Large intestine (tissue), 3 donors: ENCODE data around the gene FGFBP1. TPM values are rescaled to one million over a fixed set of nuclear protein-coding genes. Genes with fewer than 3 reads are reported as not detected.

Source experiments
- DNase-seq, 2 donors: peaks; one replicate each; pipeline versions ENCODE4 v3.0.0 to v3.0.0-alpha.2; 2013
- H3K27ac ChIP-seq: one replicate; pipeline ENCODE4 v1.5.1; 2013; ENCODE audit warnings: low read length
- H3K27me3 ChIP-seq: 2 replicates; pipeline ENCODE4 v1.6.1; 2013; ENCODE audit warnings: low read length; ENCODE audit not compliant: control insufficient read depth, insufficient read depth
- H3K36me3 ChIP-seq: 2 replicates; pipeline ENCODE4 v1.6.1; 2013; ENCODE audit warnings: low read length; ENCODE audit not compliant: control insufficient read depth, insufficient read depth
- H3K4me1 ChIP-seq: one replicate; pipeline ENCODE4 v1.6.1; 2013; ENCODE audit warnings: low read length; ENCODE audit not compliant: control insufficient read depth, insufficient read depth
- H3K4me3 ChIP-seq: one replicate; pipeline ENCODE4 v1.5.1; 2013; ENCODE audit warnings: low read length
- H3K9me3 ChIP-seq: one replicate; pipeline ENCODE4 v1.6.1; 2013; ENCODE audit warnings: mild to moderate bottlenecking, low read depth, low read length, moderate library complexity; ENCODE audit not compliant: control insufficient read depth
- WGBS: methylation state at CpG from one replicate; pipeline ENCODE4 v1.1.5; 2013; ENCODE audit warnings: low lambda C conversion rate; ENCODE audit not compliant: insufficient coverage; 5-methylcytosine and 5-hydroxymethylcytosine counted together
- polyA plus RNA-seq: library from polyadenylated mRNA; unstranded; fragments of 120-200 nt; gene quantifications from one replicate; pipeline ENCODE4 v1.2.1, GENCODE V29; 2013

FGFBP1 gene
- polyA plus RNA-seq, 1 donor, result 0.16 TPM

DNA sequence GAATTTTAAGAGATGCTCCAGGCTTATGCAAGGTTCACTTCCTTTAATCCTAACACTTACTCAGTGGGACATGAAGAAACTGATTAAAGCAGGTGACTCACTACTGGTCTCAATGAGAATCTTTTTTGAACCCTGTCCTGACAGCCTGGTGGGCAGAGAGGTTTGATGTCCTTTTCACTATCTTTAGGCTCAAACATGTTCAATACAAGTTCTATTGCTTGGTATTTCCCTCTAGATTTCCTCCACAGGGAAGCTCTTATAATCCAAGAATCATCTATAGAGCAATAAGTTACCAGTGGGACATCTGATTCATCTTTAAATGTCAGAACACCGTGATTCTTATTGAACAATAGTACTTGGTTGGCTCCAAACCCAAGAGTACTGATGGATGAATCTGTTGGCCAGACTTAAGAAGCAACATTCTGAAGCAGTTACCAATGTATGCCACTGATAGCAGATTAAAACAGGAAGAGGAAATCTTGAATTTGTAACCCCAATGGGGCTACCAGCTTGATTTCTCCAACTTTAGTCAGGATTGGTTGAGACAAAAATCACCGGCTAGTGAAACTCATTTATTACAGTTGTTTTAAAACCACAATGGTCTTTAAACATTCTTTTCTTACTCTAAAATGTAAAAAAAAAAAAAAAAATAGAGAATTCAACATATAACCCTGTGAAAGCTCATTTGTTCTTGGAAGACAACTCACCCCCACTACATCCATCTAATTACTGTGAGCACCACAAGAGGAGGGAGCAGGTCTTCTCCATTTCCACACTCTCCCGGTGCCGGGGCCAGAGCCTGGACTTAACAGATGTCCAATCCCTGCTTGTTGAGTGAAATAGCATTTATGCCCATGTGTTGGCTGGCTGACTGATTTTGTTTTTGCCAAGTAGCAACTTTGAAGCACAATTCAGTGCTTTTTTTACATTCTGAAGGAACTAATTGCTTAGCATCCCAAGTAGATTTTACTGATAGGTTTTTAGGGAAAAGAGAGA is 43.3 kb downstream of the FGFBP1 start:
- Histone ChIP-seq H3K4me3 (no peak overlapping the region), H3K9me3 (no peaks in the 10 kb centered on the region), H3K4me1 (no peaks in the 10 kb centered on the region), H3K36me3 (no peaks in the 10 kb centered on the region), H3K27me3 (peaks cover 2% of the 10 kb centered on the region), H3K27ac (no peak overlapping the region)
- DNase-seq, result no peak
- no CpG with 5 or more reads among the region's 4 CpGs for WGBS

DNA sequence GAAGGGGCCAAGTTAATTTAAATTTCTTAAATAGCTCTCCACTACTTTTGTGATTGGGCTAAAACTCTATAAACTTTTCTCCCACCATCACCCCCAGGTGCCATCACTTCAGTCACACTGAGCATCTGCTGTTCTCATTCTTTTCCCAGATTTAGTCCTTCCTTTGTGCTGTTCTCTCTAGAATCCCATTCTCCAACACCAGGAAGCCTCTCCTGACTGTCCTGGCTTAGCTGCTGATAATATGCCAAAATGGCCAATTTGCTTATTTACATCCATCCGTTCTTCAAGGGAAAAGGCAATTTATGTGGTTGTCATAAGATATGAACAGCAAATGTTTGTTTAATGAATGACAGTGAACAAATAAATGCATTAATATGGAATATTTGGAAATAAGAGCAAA is 44.1 kb downstream of the FGFBP1 start:
- no peak for DNase-seq
- Histone ChIP-seq H3K27ac (no peak overlapping the region), H3K36me3 (no peaks in the 10 kb centered on the region), H3K27me3 (peaks cover 2% of the 10 kb centered on the region), H3K4me3 (no peak overlapping the region), H3K9me3 (no peaks in the 10 kb centered on the region), H3K4me1 (no peaks in the 10 kb centered on the region)
- 29% methylated on average over 1 of the region's 1 CpG for WGBS

- no peak for DNase-seq
- no CpG with 5 or more reads among the region's 4 CpGs for WGBS
- H3K27ac ChIP-seq, result no peak overlapping the region
Observed at GRCh38 chr4:15893962-15894361, 44.6 kb downstream of the FGFBP1 start.

GRCh38 chr4:15891312-15891711 is 47.2 kb downstream of the FGFBP1 start:
- no peaks in the 10 kb centered on the region for H3K36me3 ChIP-seq
- H3K27ac ChIP-seq, result no peak overlapping the region
- H3K4me3 ChIP-seq, result no peak overlapping the region
- no peaks in the 10 kb centered on the region for H3K9me3 ChIP-seq
- H3K4me1 ChIP-seq, result no peaks in the 10 kb centered on the region
- WGBS, result 77% methylated on average over 3 of the region's 4 CpGs
- H3K27me3 ChIP-seq, result peaks cover 2% of the 10 kb centered on the region
- no peak for DNase-seq

More at GRCh38 chr4:15893962-15894361, 44.6 kb downstream of the FGFBP1 start:
- Histone ChIP-seq H3K4me3 (no peak overlapping the region), H3K27me3 (peaks cover 2% of the 10 kb centered on the region), H3K4me1 (no peaks in the 10 kb centered on the region), H3K36me3 (no peaks in the 10 kb centered on the region), H3K9me3 (no peaks in the 10 kb centered on the region)

- no CpG with 5 or more reads among the region's 4 CpGs for WGBS
- DNase-seq, result no peak
- Histone ChIP-seq H3K27me3 (no peaks in the 10 kb centered on the region), H3K4me1 (no peaks in the 10 kb centered on the region), H3K36me3 (no peaks in the 10 kb centered on the region), H3K9me3 (no peaks in the 10 kb centered on the region), H3K4me3 (no peak overlapping the region), H3K27ac (no peak overlapping the region)
Observed at GRCh38 chr4:15890246-15890829, 48.2 kb downstream of the FGFBP1 start.

DNA sequence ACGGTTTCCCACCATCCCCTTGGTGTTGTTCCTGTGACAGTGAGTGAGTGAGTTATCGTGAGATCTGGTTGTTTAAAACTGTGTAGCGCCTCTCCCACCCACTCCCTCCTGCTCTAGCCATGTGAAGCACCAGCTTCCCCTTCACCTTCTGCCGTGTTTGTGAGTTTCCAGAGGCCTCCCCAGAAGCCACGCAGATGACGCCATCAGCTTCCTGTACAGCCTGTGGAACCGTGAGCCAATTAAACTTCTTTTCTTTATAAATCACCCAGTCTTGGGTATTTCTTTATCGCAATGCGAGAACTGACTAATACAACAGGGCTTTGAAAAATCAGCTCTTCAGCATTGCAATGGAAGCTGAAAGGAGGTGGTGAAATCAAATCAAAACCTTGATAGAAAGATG is 50.0 kb downstream of the FGFBP1 start:
- H3K4me3 ChIP-seq, result no peak overlapping the region
- no peak overlapping the region for H3K27ac ChIP-seq
- H3K9me3 ChIP-seq, result no peaks in the 10 kb centered on the region
- no peak for DNase-seq
- no peaks in the 10 kb centered on the region for H3K36me3 ChIP-seq
- H3K27me3 ChIP-seq, result peaks cover 5% of the 10 kb centered on the region
- WGBS, result 100% methylated on average over 2 of the region's 9 CpGs
- H3K4me1 ChIP-seq, result no peaks in the 10 kb centered on the region

Other genes with a start within 250 kb of the FGFBP1 start
- gene BST1, start 235.7 kb downstream of the FGFBP1 start, polyA plus RNA-seq, result 52.7 TPM
- 4.6 TPM for gene CD38, start 160.4 kb downstream of the FGFBP1 start, polyA plus RNA-seq
- gene FGFBP2, start 24.4 kb upstream of the FGFBP1 start, polyA plus RNA-seq, result 0.39 TPM
- 22.5 TPM for gene PROM1, start 145.3 kb upstream of the FGFBP1 start, polyA plus RNA-seq